ENCODE results near the gene TIMM50.
"Not testable (repeated sequence)": the region's sequence is repeated elsewhere in the genome, so short reads cannot be mapped to it uniquely, and the experiment has no call there.

GRCh38 chr19:39479319-39479801 lies 1.3 kb upstream of the TIMM50 start:
- not testable (repeated sequence) for TF ChIP-seq CTCF, POLR2AphosphoS5 (IDR thresholded peaks at IDR 0.05)
